Esophagus muscularis mucosa (tissue), 4 donors: ENCODE results near the gene C1orf35. TPM values are rescaled to one million over a fixed set of nuclear protein-coding genes. Genes with fewer than 3 reads are reported as not detected.
A peak's percentile ranks its signal among the peaks of the same experiment; 100 is the strongest.

Source experiments
- DNase-seq: peaks from one replicate; pipeline ENCODE4 v3.0.0-alpha.2; 2017; ENCODE audit errors: extremely low spot score
- H3K27ac ChIP-seq, 4 donors: fragments of 200-600 bp; sonication (generic); replicated peaks in 1 of 4; 1 replicate in 3 of 4; 2 replicates in 1 of 4; pipeline ENCODE4 v1.5.1; 2016 to 2019; ENCODE audit warnings: mild to moderate bottlenecking in 1 of 4
- H3K27me3 ChIP-seq, 4 donors: fragments of 200-600 bp; sonication (generic); one replicate each; pipeline versions ENCODE4 v1.5.1 to v1.6.0; 2016 to 2019
- H3K36me3 ChIP-seq, 4 donors: fragments of 200-600 bp; sonication (generic); one replicate each; pipeline ENCODE4 v1.5.1; 2016 to 2019
- H3K4me1 ChIP-seq, 4 donors: fragments of 200-600 bp; sonication (generic); one replicate each; pipeline ENCODE4 v1.5.1; 2016 to 2019
- H3K4me3 ChIP-seq, 4 donors: fragments of 200-600 bp; sonication (generic); 1 replicate in 2 of 4; 2 replicates in 2 of 4; pipeline ENCODE4 v1.5.1; 2016 to 2019; ENCODE audit warnings: mild to moderate bottlenecking in 4 of 4, moderate library complexity in 1 of 4
- H3K9me3 ChIP-seq, 4 donors: fragments of 200-600 bp; sonication (generic); 1 replicate in 3 of 4; 2 replicates in 1 of 4; pipeline ENCODE4 v1.5.1; 2016 to 2019
- CTCF ChIP-seq, 3 experiments: fragments of 200-600 bp in 2 of 3; fragments of 450-650 bp in 1 of 3; sonication (generic) in 2 of 3; IDR thresholded peaks; one replicate each; pipeline ENCODE4 v1.5.1; 2017 to 2019; ENCODE audit warnings: antibody characterized with exemption in 3 of 3, mild to moderate bottlenecking in 2 of 3, moderate library complexity in 1 of 3
- EP300 ChIP-seq: sonication (generic); formaldehyde crosslinking; IDR thresholded peaks from one replicate; pipeline ENCODE4 v1.6.1; 2017; ENCODE audit warnings: antibody characterized with exemption
- POLR2A ChIP-seq: fragments of 450-650 bp; IDR thresholded peaks from one replicate; pipeline ENCODE4 v1.6.1; 2017; ENCODE audit warnings: antibody characterized with exemption, moderate library complexity, mild to moderate bottlenecking, low read depth
- POLR2AphosphoS5 ChIP-seq, 2 donors: sonication (generic); formaldehyde crosslinking; IDR thresholded peaks; one replicate each; pipeline ENCODE4 v1.6.1; 2017; ENCODE audit warnings: antibody characterized with exemption in 2 of 2
- WGBS: methylation state at CpG from one replicate; pipeline ENCODE4 v1.1.5; 2018; 5-methylcytosine and 5-hydroxymethylcytosine counted together
- intact Hi-C: fragments of 100-400 bp; cut with DNase I; formaldehyde crosslinking; loops from one replicate; pipeline ENCODE4 v1.15.1; 2023
- total RNA-seq, 4 donors: library from RNA; depleted of rRNA; stranded (reverse); fragments of >200 nt; gene quantifications; one replicate each; pipeline versions ENCODE4 v1.1.0 to v1.2.1, GENCODE V29; 2016

The C1orf35 gene
- total RNA-seq, 4 donors from 2014 or later = 11.2 to 24.3 (median 11.9) TPM

- peaks cover 36 to 49% (median 46%) of the 10 kb centered on the region in 4 donors for H3K4me1 ChIP-seq
- intact Hi-C loops = no loop called here
- DNase-seq = no peak
Observed at GRCh38 chr1:228106800-228107054, 3.6 kb upstream of the C1orf35 start.

GRCh38 chr1:228105996-228106799 lies 3.1 kb upstream of the C1orf35 start:
- Histone ChIP-seq H3K27me3 (no peaks in the 10 kb centered on the region), H3K4me3 (no peak overlapping the region), H3K27ac (no peak overlapping the region), H3K4me1 (peaks cover 38 to 54% (median 51%) of the 10 kb centered on the region in 4 donors), H3K9me3 (no peaks in the 10 kb centered on the region), H3K36me3 (peaks cover 0 to 28% (median 26%) of the 10 kb centered on the region in 4 donors)
- intact Hi-C loops = no loop called here
- WGBS = 87% methylated on average over 7 of the region's 8 CpGs
- DNase-seq = no peak
- no peak for TF ChIP-seq CTCF (IDR thresholded peaks at IDR 0.05)

More at GRCh38 chr1:228106800-228107054, 3.6 kb upstream of the C1orf35 start:
- peaks cover 0 to 27% (median 25%) of the 10 kb centered on the region in 4 donors for H3K36me3 ChIP-seq
- 79% methylated on average over 9 of the region's 9 CpGs for WGBS
- no peak overlapping the region for H3K27ac ChIP-seq
- TF ChIP-seq EP300 (no peak), POLR2AphosphoS5 (IDR thresholded peaks at IDR 0.05) (no peak), CTCF (IDR thresholded peaks at IDR 0.05) (no peak), POLR2A (no peak)
- H3K4me3 ChIP-seq = no peak overlapping the region
- no peaks in the 10 kb centered on the region for H3K27me3 ChIP-seq
- H3K9me3 ChIP-seq = no peaks in the 10 kb centered on the region

- no peak for DNase-seq
- Histone ChIP-seq H3K36me3 (peaks cover 5 to 36% (median 33%) of the 10 kb centered on the region in 4 donors), H3K27me3 (no peaks in the 10 kb centered on the region), H3K4me3 (no peak overlapping the region), H3K27ac (no peak overlapping the region), H3K4me1 (peaks cover 38 to 57% (median 50%) of the 10 kb centered on the region in 4 donors), H3K9me3 (no peaks in the 10 kb centered on the region)
- intact Hi-C loops = no loop called here
- no peak for TF ChIP-seq CTCF (IDR thresholded peaks at IDR 0.05)
- no peak for TF ChIP-seq EP300
- no peak for TF ChIP-seq POLR2AphosphoS5 (IDR thresholded peaks at IDR 0.05)
- TF ChIP-seq POLR2A = no peak
- 66% methylated on average over 6 of the region's 9 CpGs for WGBS
Observed at GRCh38 chr1:228105270-228105995, 2.3 kb upstream of the C1orf35 start.

GRCh38 chr1:228104526-228105269 lies 1.6 kb upstream of the C1orf35 start:
- Histone ChIP-seq H3K27me3 (no peaks in the 10 kb centered on the region), H3K4me1 (peaks cover 31 to 56% (median 43%) of the 10 kb centered on the region in 4 donors), H3K4me3 (no peak overlapping the region), H3K36me3 (peaks cover 12 to 43% (median 40%) of the 10 kb centered on the region in 4 donors), H3K27ac (peak overlapping the region in 1 of 4 donors; percentile 94), H3K9me3 (no peaks in the 10 kb centered on the region)
- intact Hi-C loops = loop anchor here (5.0 kb wide), 1 partner anchor 157 kb away; the partner anchor contains the start of gene WNT9A
- no peak for DNase-seq
- WGBS = 53% methylated on average over 3 of the region's 7 CpGs
- TF ChIP-seq POLR2A = no peak
- TF ChIP-seq POLR2AphosphoS5 (IDR thresholded peaks at IDR 0.05) = no peak
- no peak for TF ChIP-seq EP300
- no peak for TF ChIP-seq CTCF (IDR thresholded peaks at IDR 0.05)
